ENCODE results near the gene HBD.
"Not testable (repeated sequence)": the region's sequence is repeated elsewhere in the genome, so short reads cannot be mapped to it uniquely, and the experiment has no call there.

The HBD gene

GRCh38 chr11:5266609-5267008 is 32.3 kb upstream of the HBD start:
- TF ChIP-seq GATA3 (IDR thresholded peaks at IDR 0.05; ENCODE audit: low read depth, low read length) (no peak), GATA2 (IDR thresholded peaks at IDR 0.05; ENCODE audit: low read depth, low read length) (no peak)

GRCh38 chr11:5265832-5266231 is 31.5 kb upstream of the HBD start:
- TF ChIP-seq GATA3 (IDR thresholded peaks at IDR 0.05; ENCODE audit: low read depth, low read length) (no peak), GATA2 (IDR thresholded peaks at IDR 0.05; ENCODE audit: low read depth, low read length) (no peak)

GRCh38 chr11:5258543-5259262 is 24.4 kb upstream of the HBD start:
- no peak for TF ChIP-seq GATA2 (IDR thresholded peaks at IDR 0.05; ENCODE audit: low read depth, low read length)
- TF ChIP-seq GATA3 (IDR thresholded peaks at IDR 0.05; ENCODE audit: low read depth, low read length), result no peak

GRCh38 chr11:5257296-5257695 is 23.0 kb upstream of the HBD start:
- TF ChIP-seq GATA3 (IDR thresholded peaks at IDR 0.05; ENCODE audit: low read depth, low read length) (no peak), GATA2 (IDR thresholded peaks at IDR 0.05; ENCODE audit: low read depth, low read length) (no peak)

- not testable (repeated sequence) for TF ChIP-seq GATA3, GATA2 (IDR thresholded peaks at IDR 0.05; ENCODE audit: low read depth, low read length)
Observed at GRCh38 chr11:5254646-5255413, 20.5 kb upstream of the HBD start, which contains the start of gene HBG2. Gene HBG2, minus strand, starts transcription at chr11:5254781. Its CDS starts 53 bp downstream, at chr11:5254728.

- TF ChIP-seq GATA2 (IDR thresholded peaks at IDR 0.05; ENCODE audit: low read depth, low read length), result no peak
- no peak for TF ChIP-seq GATA3 (IDR thresholded peaks at IDR 0.05; ENCODE audit: low read depth, low read length)
Observed at GRCh38 chr11:5252919-5253265, 18.6 kb upstream of the HBD start.

GRCh38 chr11:5252192-5252918 is 18.1 kb upstream of the HBD start:
- TF ChIP-seq GATA2 (IDR thresholded peaks at IDR 0.05; ENCODE audit: low read depth, low read length), result no peak
- TF ChIP-seq GATA3 (IDR thresholded peaks at IDR 0.05; ENCODE audit: low read depth, low read length), result no peak

GRCh38 chr11:5251746-5252145 is 17.5 kb upstream of the HBD start:
- TF ChIP-seq GATA3 (IDR thresholded peaks at IDR 0.05; ENCODE audit: low read depth, low read length), result no peak
- no peak for TF ChIP-seq GATA2 (IDR thresholded peaks at IDR 0.05; ENCODE audit: low read depth, low read length)

GRCh38 chr11:5250543-5251204 is 16.4 kb upstream of the HBD start:
- TF ChIP-seq GATA3 (IDR thresholded peaks at IDR 0.05; ENCODE audit: low read depth, low read length) (no peak), GATA2 (IDR thresholded peaks at IDR 0.05; ENCODE audit: low read depth, low read length) (no peak)

GRCh38 chr11:5249807-5250396 is 15.6 kb upstream of the HBD start, which contains the start of gene HBG1:
Gene HBG1, minus strand, starts transcription at chr11:5249857. Its CDS starts 53 bp downstream, at chr11:5249804.
- not testable (repeated sequence) for TF ChIP-seq GATA3, GATA2 (IDR thresholded peaks at IDR 0.05; ENCODE audit: low read depth, low read length)

GRCh38 chr11:5247472-5248192 is 13.3 kb upstream of the HBD start:
- TF ChIP-seq GATA3 (IDR thresholded peaks at IDR 0.05; ENCODE audit: low read depth, low read length) (no peak), GATA2 (IDR thresholded peaks at IDR 0.05; ENCODE audit: low read depth, low read length) (no peak)

GRCh38 chr11:5246772-5247471 is 12.6 kb upstream of the HBD start:
- TF ChIP-seq GATA3 (IDR thresholded peaks at IDR 0.05; ENCODE audit: low read depth, low read length), result no peak
- TF ChIP-seq GATA2 (IDR thresholded peaks at IDR 0.05; ENCODE audit: low read depth, low read length), result no peak
